LNCaP clone FGC (cell line): ENCODE results near the gene SCFD2.
"Not testable (repeated sequence)": the region's sequence is repeated elsewhere in the genome, so short reads cannot be mapped to it uniquely, and the experiment has no call there.

Experiments
- DNase-seq: peaks from one replicate; pipeline ENCODE4 v3.0.0-alpha.2; 2011; ENCODE audit warnings: low read depth
- H3K4me3 ChIP-seq: 2 replicates; pipeline ENCODE4 v1.5.1; 2011; ENCODE audit warnings: mild to moderate bottlenecking, low read depth, low read length, control low read depth
- TF ChIP-seq, protein P1 (sequence below): IDR thresholded peaks from 2 replicates; pipeline ENCODE4 v1.5.1; 2012; ENCODE audit warnings: mild to moderate bottlenecking; ENCODE audit not compliant: control insufficient read depth, insufficient read depth; ENCODE audit errors: extremely low read depth

SCFD2 gene

DNA sequence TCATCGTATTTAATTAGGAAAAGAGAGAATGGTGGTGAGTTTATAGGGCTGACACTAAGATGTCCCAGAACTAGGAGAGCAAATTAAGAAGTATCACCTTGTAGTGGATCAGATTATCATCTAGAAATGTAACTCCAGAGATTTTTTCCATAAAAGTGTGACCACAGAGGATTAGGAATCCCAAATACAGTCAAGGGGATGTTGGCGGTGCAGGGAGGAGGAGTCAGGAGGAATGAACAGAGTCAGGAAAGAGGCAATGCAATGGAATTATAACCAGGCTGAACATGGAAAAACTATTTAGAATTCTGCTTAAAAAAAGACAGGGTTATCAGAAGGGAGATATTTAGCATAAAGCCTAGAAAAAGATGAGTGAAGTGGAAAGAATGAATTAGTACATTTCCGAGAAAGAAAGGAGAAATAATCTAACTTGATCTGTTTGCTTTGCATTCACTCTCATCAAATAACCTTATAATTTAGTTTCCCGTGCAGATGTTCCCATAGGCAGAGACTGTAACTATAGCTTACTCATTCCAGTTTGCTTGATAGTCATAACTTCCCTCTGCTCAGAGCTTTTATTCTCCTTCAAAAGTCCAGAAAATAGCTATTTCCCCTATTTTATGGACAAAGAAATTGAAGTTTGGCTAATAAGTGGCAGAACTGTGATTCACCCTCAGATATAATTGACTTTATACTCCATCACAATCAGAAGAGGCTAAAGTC lies 56.4 kb downstream of the SCFD2 start:
- TF ChIP-seq, protein P1, sequence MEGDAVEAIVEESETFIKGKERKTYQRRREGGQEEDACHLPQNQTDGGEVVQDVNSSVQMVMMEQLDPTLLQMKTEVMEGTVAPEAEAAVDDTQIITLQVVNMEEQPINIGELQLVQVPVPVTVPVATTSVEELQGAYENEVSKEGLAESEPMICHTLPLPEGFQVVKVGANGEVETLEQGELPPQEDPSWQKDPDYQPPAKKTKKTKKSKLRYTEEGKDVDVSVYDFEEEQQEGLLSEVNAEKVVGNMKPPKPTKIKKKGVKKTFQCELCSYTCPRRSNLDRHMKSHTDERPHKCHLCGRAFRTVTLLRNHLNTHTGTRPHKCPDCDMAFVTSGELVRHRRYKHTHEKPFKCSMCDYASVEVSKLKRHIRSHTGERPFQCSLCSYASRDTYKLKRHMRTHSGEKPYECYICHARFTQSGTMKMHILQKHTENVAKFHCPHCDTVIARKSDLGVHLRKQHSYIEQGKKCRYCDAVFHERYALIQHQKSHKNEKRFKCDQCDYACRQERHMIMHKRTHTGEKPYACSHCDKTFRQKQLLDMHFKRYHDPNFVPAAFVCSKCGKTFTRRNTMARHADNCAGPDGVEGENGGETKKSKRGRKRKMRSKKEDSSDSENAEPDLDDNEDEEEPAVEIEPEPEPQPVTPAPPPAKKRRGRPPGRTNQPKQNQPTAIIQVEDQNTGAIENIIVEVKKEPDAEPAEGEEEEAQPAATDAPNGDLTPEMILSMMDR = no peak
- no peak overlapping the region for H3K4me3 ChIP-seq
- DNase-seq = no peak

- no peak for DNase-seq
- no peak overlapping the region for H3K4me3 ChIP-seq
- TF ChIP-seq, protein P1 = no peak
Measured at GRCh38 chr4:53307819-53308780, 57.8 kb downstream of the SCFD2 start.

DNA sequence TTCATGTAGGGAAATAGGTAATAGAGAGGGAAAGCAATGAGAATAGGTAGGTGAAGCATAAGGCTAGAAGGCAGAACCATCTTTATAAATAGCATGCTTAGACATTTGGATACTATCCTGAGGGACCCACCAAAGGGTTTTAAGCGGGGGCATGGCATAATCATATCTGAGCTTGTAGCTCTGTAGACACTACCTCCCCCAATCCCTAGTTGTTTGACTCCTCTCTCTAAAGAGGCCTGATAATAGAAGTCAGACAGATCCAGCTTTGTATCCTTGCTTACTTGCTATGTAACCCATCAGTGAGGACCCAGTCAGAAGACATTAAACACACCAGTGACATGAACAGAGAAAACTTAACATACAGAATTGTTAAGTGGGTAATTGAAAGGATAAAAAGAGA lies 58.7 kb downstream of the SCFD2 start:
- H3K4me3 ChIP-seq = no peak overlapping the region
- TF ChIP-seq, protein P1 = no peak
- DNase-seq = no peak

DNA sequence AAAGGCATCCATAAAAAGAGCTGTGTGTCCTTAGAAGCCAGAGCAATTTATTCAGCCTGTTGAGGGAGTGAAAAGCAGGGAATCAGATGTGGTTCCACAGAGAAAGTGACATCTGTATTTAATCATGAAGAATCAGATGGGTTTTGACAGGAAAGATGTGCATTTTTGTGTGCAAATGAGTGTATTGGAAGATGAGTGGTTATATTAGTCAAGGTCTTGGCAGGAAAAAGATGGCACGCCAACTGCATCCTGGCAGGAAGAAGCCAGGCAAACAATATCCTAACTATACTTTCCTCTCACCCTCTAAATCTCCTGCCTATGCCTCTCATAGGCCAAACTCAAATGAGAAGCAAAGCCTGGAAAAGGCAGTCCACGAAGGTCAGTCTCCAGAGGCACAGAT lies 59.1 kb downstream of the SCFD2 start:
- H3K4me3 ChIP-seq = no peak overlapping the region
- no peak for DNase-seq
- TF ChIP-seq, protein P1 = no peak

GRCh38 chr4:53292209-53292608 lies 73.7 kb downstream of the SCFD2 start:
- DNase-seq, H3K4me3 ChIP-seq: not testable (repeated sequence)

DNA sequence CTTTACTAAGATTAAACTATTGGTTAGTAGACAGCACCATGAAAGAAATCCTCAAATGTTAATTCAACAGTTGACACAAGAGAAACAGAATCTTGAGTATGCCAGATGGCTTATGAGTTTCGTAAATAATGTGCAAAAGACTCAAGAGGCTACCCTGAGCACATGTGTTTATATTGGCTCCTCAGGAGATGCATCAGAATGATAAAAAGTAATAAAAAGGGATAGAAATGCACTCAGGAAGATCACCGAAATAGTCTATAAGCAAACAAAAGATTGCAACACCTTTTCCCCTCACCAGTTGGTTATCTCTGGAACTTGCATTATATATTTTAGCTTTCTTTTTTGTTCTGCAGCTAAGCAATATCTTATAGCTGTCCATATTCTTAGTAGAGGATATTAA lies 84.4 kb downstream of the SCFD2 start:
- no peak for DNase-seq
- no peak overlapping the region for H3K4me3 ChIP-seq
- TF ChIP-seq, protein P1 = no peak

DNA sequence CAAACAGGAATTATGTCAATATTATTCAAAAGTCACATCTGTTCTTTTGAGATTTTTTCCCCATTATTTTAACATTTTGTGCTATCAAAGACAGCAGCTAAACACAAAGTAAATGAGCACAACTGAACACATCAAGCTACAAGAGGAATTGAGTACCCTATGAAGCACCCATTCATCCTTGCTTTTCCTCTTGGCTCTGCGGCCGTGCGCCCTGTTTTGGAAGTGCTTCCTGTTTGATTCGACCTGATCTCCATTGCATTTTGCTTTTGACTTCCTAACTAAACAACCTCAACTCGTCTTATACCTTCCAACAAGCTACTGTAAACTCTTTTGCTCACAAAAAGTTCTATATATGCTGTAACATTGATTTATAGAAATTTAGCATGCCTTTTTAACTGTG lies 85.0 kb downstream of the SCFD2 start:
- TF ChIP-seq, protein P1 = no peak
- no peak for DNase-seq
- H3K4me3 ChIP-seq = no peak overlapping the region
